ENCODE results near the gene SMYD3.

SMYD3 gene

DNA sequence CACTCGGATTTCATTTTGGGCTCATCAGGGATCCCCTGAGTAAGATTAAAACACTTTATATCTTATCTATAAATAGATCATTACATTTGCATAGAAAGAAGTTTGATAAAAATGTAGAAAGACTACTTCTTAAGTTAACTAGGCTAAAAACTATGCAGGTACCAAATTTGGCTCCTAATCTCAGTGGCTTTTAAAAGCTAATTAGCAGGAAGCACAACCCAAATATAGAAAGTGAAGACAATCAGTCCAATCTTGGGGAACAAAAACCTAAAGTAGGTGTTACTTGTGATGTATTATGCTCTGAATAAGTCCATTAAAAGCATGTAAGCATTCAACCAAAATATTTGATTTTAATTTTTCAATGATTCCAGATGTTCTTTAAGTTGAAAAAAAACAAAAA lies 35.4 kb downstream of the SMYD3 start:
- in situ Hi-C loops (cut with MboI; ENCODE audit: low sequenced_read_pairs) = no loop called here

DNA sequence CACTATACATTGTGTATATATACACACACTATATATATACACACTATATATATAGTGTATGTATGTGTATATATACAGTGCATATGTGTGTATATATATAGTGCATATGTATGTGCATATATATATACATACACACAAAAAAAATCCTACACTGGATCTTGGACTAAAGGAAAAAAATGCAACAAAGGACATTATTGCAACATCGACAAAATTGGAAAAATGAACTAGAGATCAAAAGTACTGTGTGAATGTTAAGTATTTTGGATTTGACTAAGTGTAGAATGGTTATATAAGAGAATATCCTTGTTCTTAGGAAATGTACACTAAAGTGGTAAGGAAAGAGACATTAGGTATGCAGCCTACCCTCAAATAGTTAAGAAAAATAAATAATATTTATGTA lies 36.5 kb downstream of the SMYD3 start:
- in situ Hi-C loops (cut with MboI; ENCODE audit: low sequenced_read_pairs) = no loop called here

- in situ Hi-C loops (cut with MboI; ENCODE audit: low sequenced_read_pairs) = no loop called here
Observed at GRCh38 chr1:246462986-246463385, 44.1 kb downstream of the SMYD3 start.

- in situ Hi-C loops (cut with MboI; ENCODE audit: low sequenced_read_pairs) = no loop called here
Observed at GRCh38 chr1:246460406-246460805, 46.7 kb downstream of the SMYD3 start.

DNA sequence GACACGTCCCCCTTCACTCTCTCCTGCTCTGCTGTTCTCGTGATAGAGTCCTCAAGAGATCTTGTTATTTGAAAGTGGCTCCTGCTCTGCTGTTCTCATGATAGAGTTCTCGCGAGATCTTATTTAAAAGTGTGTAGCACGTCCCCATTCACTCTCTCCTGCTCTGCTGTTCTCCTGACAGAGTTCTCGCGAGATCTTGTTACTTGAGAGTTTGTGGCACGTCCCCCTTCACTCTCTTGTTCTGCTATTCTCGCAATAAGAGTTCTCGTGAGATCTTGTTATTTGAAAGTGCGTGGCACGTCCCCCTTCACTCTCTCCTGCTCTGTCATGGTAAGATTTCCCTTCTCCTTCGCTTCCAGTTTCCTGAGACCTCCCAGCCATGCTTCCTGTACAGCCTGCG lies 47.9 kb downstream of the SMYD3 start:
- in situ Hi-C loops (cut with MboI; ENCODE audit: low sequenced_read_pairs) = no loop called here

GRCh38 chr1:246455476-246455875 lies 51.6 kb downstream of the SMYD3 start:
- in situ Hi-C loops (cut with MboI; ENCODE audit: low sequenced_read_pairs) = no loop called here

- in situ Hi-C loops (cut with MboI; ENCODE audit: low sequenced_read_pairs) = no loop called here
Observed at GRCh38 chr1:246454655-246455054, 52.4 kb downstream of the SMYD3 start.

DNA sequence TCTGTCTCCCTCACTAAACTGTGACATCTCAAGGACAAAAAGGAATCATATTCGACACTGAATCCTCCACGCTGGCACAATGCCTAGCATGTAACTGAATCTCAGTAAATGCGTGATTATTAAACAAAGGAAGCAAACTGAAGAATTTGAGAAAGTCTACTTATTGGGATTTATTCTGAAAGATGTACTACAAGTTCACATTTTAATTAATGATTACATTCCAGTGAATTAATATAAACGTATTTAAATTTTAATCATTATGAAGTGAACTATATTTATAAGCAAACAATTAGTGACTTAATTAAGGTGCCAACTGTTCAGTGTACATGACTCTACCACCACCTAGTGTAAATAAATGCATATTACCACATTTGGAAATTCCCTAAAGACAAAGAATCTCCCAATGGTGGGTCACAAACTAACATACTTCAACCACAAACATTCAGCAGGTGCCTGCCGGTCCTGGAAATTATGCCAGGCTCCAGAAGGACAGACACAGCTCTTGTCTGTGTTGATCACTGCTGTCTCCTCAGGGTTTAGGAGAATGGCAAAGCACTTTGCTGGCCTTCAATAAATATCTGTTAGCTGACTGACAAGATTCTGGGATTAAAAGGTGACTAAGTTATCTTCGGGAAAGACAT lies 56.3 kb downstream of the SMYD3 start:
- in situ Hi-C loops (cut with MboI; ENCODE audit: low sequenced_read_pairs) = no loop called here

DNA sequence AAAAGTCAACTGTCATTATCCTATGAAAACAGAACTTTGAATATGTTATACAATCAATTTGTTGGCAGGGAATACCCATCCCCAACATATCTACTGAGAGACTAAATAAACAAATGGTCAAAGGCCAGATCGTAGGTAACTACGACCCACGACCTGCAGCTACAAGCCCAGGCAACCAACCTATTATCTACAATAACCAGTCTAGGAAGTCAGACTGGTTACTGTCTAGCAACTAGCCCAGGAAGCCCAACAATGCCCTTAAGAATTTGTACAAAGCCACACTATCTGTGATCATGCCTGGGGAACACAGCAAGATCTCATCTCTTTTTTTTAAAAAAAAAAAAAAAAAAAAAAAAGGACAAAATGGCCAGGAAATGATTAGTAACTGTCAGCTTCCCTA lies 58.7 kb downstream of the SMYD3 start:
- in situ Hi-C loops (cut with MboI; ENCODE audit: low sequenced_read_pairs) = no loop called here

- in situ Hi-C loops (cut with MboI; ENCODE audit: low sequenced_read_pairs) = no loop called here
Observed at GRCh38 chr1:246447501-246447900, 59.6 kb downstream of the SMYD3 start.

- in situ Hi-C loops (cut with MboI; ENCODE audit: low sequenced_read_pairs) = no loop called here
Observed at GRCh38 chr1:246445503-246445902, 61.6 kb downstream of the SMYD3 start.

- in situ Hi-C loops (cut with MboI; ENCODE audit: low sequenced_read_pairs) = no loop called here
Observed at GRCh38 chr1:246444617-246445016, 62.5 kb downstream of the SMYD3 start.

- in situ Hi-C loops (cut with MboI; ENCODE audit: low sequenced_read_pairs) = no loop called here
Observed at GRCh38 chr1:246437961-246438360, 69.1 kb downstream of the SMYD3 start.

DNA sequence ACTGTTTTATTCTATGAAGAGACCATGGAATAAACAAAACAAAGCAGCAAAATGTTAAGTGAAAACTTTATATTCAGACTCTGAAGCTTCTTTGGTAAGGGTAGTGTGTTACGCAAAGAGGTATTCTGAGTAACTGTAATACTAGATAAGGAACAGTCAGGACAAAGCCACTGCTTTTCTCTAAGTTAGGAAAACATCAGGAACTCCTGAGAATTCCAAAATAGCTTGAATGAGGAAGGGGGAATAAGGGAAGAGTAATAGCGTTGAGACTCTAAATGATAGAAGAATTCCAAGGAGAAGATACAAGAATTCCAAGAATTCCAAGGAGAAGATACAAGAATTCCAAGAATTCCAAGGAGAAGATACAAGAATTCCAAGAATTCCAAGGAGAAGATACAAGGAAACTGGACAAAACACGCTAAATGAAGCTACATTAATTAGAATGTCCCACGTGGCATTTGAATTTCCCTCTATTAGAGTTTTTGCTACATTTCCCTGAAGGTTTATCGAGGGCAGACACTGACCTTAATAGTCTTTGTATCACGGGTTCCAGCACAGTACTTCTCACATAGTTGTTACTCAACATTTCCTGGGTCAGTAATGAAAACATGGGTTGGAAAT lies 71.5 kb downstream of the SMYD3 start:
- in situ Hi-C loops (cut with MboI; ENCODE audit: low sequenced_read_pairs) = no loop called here

GRCh38 chr1:246434335-246434734 lies 72.7 kb downstream of the SMYD3 start:
- in situ Hi-C loops (cut with MboI; ENCODE audit: low sequenced_read_pairs) = no loop called here

- in situ Hi-C loops (cut with MboI; ENCODE audit: low sequenced_read_pairs) = no loop called here
Observed at GRCh38 chr1:246428542-246429308, 78.4 kb downstream of the SMYD3 start.

GRCh38 chr1:246427611-246428010 lies 79.5 kb downstream of the SMYD3 start:
- in situ Hi-C loops (cut with MboI; ENCODE audit: low sequenced_read_pairs) = no loop called here

- in situ Hi-C loops (cut with MboI; ENCODE audit: low sequenced_read_pairs) = no loop called here
Observed at GRCh38 chr1:246425895-246426294, 81.2 kb downstream of the SMYD3 start.

DNA sequence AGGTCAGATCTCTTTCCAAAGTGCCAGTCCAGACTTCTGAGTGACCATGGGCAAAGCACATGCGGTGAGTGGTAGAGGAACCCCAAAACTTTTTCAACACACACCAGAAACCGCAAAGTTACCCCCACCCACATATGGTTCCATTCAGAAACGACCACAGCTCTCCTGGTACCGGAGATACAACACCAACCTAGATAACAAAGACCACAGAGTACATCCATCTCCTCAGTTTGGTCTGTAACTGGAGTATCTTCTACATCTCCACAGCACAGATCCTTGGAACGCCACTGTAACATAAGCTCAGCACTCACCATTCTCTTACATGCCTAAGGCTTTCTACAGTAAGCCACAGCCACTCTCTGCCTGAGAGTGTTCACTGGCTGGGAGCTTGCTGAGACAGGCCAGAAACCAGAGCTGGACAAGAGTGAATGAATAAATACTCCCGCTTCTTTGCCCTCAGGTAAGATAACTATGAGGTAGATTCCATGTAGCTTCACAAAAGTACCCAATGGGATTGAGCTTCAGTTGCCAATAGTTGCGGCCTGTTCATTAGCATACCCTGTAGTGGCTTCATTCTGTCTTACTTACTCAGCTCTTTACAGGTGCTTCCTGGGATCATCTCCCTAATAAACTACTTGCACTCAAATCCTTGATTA lies 81.8 kb downstream of the SMYD3 start:
- in situ Hi-C loops (cut with MboI; ENCODE audit: low sequenced_read_pairs) = no loop called here

DNA sequence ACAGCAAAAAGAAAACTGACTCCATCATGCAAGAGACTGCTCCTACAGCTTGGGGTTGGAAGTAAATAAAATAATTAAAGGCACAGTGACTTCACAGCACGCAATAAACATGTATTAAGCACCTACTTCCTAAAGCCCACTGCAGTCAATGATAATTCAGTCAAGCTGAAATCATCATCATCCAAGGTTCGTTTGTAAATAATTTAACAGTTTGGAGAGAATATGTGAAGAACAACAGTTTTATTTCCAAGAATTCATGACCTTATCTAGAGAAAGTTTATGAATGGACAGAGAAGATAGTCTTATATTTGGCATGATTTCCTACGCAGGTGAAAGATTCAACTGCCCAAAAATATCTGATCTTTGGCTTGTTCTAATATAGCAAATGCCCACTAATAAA lies 86.8 kb downstream of the SMYD3 start:
- in situ Hi-C loops (cut with MboI; ENCODE audit: low sequenced_read_pairs) = no loop called here

DNA sequence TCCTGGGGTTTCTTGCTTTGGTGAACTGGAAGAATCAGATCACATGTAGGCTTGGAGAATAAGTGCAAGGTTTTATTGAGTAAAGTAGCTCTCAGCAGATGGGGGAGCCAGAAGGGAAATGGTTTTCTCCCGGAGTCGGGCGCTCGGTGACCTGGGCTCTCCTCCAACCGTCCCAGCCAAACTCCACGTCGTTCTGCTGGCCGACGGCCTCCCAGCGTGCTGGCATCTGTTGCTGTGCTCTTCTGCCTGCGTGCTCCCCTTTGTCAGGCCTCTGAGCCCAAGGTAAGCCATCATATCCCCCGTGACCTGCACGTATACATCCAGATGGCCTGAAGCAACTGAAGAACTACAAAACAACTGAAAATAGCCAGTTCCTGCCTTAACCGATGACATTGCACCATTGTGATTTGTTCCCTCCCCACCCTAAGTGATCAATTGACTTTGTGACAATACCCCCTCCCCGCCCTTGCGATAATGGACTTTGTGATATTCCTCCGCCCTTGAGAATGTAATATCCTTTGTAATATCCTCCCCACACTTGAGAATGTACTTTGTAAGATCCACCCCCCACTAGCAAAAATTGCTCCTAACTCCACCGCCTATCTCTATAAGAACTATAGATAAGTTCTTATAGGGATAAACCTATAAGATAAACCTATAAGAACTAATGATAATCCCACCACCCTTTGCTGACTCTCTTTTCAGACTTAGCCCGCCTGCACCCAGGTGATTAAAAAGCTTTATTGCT lies 88.3 kb downstream of the SMYD3 start:
- in situ Hi-C loops (cut with MboI; ENCODE audit: low sequenced_read_pairs) = no loop called here

All from hTERT RPE-1 (cell line).